ENCODE data around the gene CHD8. TPM values are rescaled to one million over a fixed set of nuclear protein-coding genes. Genes with fewer than 3 reads are reported as not detected.

Gene CHD8
- total RNA-seq, 1 donor = 55.4 TPM

DNA sequence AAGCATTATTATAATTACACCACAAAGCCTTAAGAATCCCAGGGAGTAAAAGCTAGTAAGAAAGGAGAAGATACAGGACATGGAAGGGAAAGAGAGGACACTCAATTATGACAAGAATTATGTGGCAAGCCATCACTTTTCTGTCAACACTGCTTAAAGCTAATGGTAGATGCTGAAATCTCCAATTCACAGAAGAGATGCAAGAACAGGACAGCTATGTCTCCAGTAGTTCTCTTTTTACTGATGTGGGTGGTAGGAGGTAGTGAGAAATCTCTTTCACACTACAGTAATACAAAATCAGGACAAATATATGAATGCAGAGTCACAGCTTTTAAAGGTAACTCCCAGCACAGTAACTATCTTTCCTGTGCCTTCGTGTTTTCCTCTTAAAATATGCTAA lies 29.2 kb downstream of the CHD8 start:
- peaks cover 84% of the 10 kb centered on the region for H3K36me3 ChIP-seq (ENCODE audit: insufficient read depth, low read length)
- no peaks in the 10 kb centered on the region for H3K4me1 ChIP-seq (ENCODE audit: insufficient read depth, low read length)
- peaks cover 31% of the 10 kb centered on the region for H3K79me2 ChIP-seq (ENCODE audit: insufficient read depth, low read length)

DNA sequence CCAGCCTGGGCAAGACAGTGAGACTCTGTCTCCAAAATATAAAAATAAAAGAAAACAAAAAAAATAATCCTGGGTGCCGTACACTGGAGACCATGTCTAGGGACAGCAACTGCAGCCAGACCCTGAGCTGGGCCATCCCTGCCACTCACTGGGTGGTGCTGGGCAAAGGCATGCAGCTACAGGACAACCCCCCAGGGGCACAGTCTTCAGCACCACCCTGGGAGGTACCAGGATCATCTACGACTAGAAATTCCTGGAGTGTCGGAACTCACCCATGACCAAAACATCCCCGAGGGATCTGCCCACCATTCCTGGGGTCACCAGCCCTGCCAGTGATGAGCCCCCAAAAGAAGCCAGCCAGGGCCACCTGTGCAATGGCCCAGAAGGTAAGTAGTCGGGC lies 36.4 kb downstream of the CHD8 start:
- no peaks in the 10 kb centered on the region for H3K27me3 ChIP-seq (ENCODE audit: insufficient read depth, low read length)
- peaks cover 11% of the 10 kb centered on the region for H3K79me2 ChIP-seq (ENCODE audit: insufficient read depth, low read length)
- peaks cover 68% of the 10 kb centered on the region for H3K36me3 ChIP-seq (ENCODE audit: insufficient read depth, low read length)

More for the DNA sequence above, 29.2 kb downstream of the CHD8 start:
- H3K27ac ChIP-seq (ENCODE audit: low read depth, low read length) = no peak overlapping the region
- no peaks in the 10 kb centered on the region for H3K27me3 ChIP-seq (ENCODE audit: insufficient read depth, low read length)
- no peak overlapping the region for H3K4me3 ChIP-seq (ENCODE audit: insufficient read depth, low read length)
- H3K9me3 ChIP-seq (ENCODE audit: low read depth, low read length) = no peaks in the 10 kb centered on the region
- no peak for TF ChIP-seq CTCF (IDR thresholded peaks at IDR 0.05; ENCODE audit: extremely low read depth, low read depth, low read length)
- DNase-seq (ENCODE audit: insufficient read length, low spot score, missing footprints) = no peak
- H3K4me2 ChIP-seq (ENCODE audit: insufficient read depth, low read length) = no peak overlapping the region
- H2AFZ ChIP-seq (ENCODE audit: low read length) = no peak overlapping the region
- peaks cover 14% of the 10 kb centered on the region for H4K20me1 ChIP-seq (ENCODE audit: insufficient read depth, low read length)

DNA sequence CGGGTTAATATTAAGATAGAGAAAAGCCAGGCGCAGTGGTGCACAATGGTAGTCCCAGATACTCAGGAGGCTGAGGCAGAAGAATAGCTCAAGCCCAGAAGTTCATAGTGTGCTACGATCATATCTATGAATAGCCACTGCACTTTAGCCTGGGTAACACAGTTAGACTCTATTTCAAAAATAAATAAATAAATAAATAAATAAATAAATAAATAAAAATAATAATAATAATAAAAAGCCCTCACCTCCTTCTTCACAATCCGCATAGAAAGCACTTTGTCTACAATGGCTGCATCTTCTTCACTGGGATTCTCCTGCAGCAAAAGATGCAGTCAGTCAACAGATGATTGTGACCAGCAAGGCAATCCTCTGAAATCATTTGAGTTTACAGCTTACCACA lies 40.6 kb downstream of the CHD8 start:
- Histone ChIP-seq H3K27ac (ENCODE audit: low read depth, low read length) (no peak overlapping the region), H3K9me3 (ENCODE audit: low read depth, low read length) (no peaks in the 10 kb centered on the region), H2AFZ (ENCODE audit: low read length) (no peak overlapping the region), H3K79me2 (ENCODE audit: insufficient read depth, low read length) (peaks cover 6% of the 10 kb centered on the region), H3K36me3 (ENCODE audit: insufficient read depth, low read length) (peaks cover 76% of the 10 kb centered on the region), H3K4me2 (ENCODE audit: insufficient read depth, low read length) (no peak overlapping the region), H3K4me1 (ENCODE audit: insufficient read depth, low read length) (no peaks in the 10 kb centered on the region), H4K20me1 (ENCODE audit: insufficient read depth, low read length) (peaks cover 4% of the 10 kb centered on the region), H3K27me3 (ENCODE audit: insufficient read depth, low read length) (no peaks in the 10 kb centered on the region), H3K4me3 (ENCODE audit: insufficient read depth, low read length) (no peak overlapping the region)
- TF ChIP-seq CTCF (IDR thresholded peaks at IDR 0.05; ENCODE audit: extremely low read depth, low read depth, low read length) = no peak
- no peak for DNase-seq (ENCODE audit: insufficient read length, low spot score, missing footprints)

More for the DNA sequence above, 36.4 kb downstream of the CHD8 start:
- Histone ChIP-seq H3K9me3 (ENCODE audit: low read depth, low read length) (no peaks in the 10 kb centered on the region), H3K4me1 (ENCODE audit: insufficient read depth, low read length) (no peaks in the 10 kb centered on the region), H4K20me1 (ENCODE audit: insufficient read depth, low read length) (peaks cover 4% of the 10 kb centered on the region), H2AFZ (ENCODE audit: low read length) (no peak overlapping the region), H3K27ac (ENCODE audit: low read depth, low read length) (no peak overlapping the region), H3K4me3 (ENCODE audit: insufficient read depth, low read length) (no peak overlapping the region), H3K4me2 (ENCODE audit: insufficient read depth, low read length) (no peak overlapping the region)
- DNase-seq (ENCODE audit: insufficient read length, low spot score, missing footprints) = no peak
- no peak for TF ChIP-seq CTCF (IDR thresholded peaks at IDR 0.05; ENCODE audit: extremely low read depth, low read depth, low read length)

DNA sequence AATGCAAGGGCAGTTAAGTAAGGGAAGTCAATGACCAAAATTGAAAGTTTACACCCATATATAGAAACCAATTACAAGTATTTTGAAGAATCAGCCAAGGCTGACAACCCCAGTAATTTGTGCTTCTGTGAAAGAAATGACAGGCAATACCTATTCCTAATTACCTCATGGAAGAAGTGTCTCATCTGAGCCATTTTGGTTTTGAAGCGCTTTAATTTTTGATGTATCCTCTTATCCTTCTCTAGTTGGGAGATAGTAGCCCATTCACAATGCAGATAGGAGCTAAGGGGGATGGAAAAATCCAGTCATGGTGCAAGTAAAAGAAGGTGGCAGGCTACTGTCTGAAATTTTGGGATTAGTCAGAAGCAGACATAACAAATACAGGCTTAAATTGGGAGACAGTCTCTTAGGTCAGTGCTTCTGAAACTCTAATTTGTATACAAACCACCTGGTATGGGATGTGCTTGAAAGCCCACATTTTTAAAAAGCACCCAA lies 41.7 kb downstream of the CHD8 start:
- no peak for TF ChIP-seq CTCF (IDR thresholded peaks at IDR 0.05; ENCODE audit: extremely low read depth, low read depth, low read length)
- H3K4me1 ChIP-seq (ENCODE audit: insufficient read depth, low read length) = no peaks in the 10 kb centered on the region
- H3K9me3 ChIP-seq (ENCODE audit: low read depth, low read length) = no peaks in the 10 kb centered on the region
- no peak for DNase-seq (ENCODE audit: insufficient read length, low spot score, missing footprints)
- H2AFZ ChIP-seq (ENCODE audit: low read length) = no peak overlapping the region
- H3K4me2 ChIP-seq (ENCODE audit: insufficient read depth, low read length) = no peak overlapping the region
- H4K20me1 ChIP-seq (ENCODE audit: insufficient read depth, low read length) = no peaks in the 10 kb centered on the region
- H3K27me3 ChIP-seq (ENCODE audit: insufficient read depth, low read length) = no peaks in the 10 kb centered on the region
- no peaks in the 10 kb centered on the region for H3K79me2 ChIP-seq (ENCODE audit: insufficient read depth, low read length)
- no peak overlapping the region for H3K27ac ChIP-seq (ENCODE audit: low read depth, low read length)
- H3K36me3 ChIP-seq (ENCODE audit: insufficient read depth, low read length) = peaks cover 77% of the 10 kb centered on the region
- H3K4me3 ChIP-seq (ENCODE audit: insufficient read depth, low read length) = no peak overlapping the region

Measured in osteoblast (primary cell).